ENCODE data around the gene SULT2B1.

DNA sequence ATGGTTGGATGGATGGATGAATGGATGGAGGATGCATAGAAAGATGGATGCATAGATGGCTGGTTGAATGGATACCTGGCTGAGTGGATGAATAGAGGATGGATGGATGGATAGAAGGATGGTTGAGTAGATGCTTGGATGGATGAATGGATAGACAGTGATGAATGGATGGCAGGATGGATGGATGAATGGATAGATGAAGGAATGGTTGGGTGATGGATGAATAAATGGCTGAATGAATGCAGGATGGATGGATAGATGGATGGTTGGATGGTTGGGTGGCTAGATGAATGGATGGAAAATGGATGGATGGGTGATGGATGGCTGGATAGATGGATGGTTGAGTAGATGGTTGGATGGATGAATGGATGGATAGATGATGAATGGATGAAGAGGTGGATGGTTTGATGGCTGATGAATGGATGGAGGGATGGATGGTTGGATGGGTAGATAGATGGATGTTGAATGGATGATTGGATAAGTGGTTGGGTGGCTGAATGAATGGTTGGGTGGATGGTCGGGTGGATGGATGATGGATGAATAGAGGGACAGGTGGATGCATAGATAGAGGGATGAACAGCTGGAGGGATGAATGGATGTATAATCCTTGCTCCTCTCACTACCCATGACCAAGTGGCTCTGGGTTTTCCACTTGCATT, 3.6 kb upstream of the SULT2B1 start:
- no peak for TF ChIP-seq GATA2 (IDR thresholded peaks at IDR 0.05; ENCODE audit: low read depth, low read length)
- no peak for TF ChIP-seq GATA3 (IDR thresholded peaks at IDR 0.05; ENCODE audit: low read depth, low read length)

All from SH-SY5Y (cell line).